IMR-90 (cell line): Measurements from ENCODE around the gene BRAF. TPM values are rescaled to one million over a fixed set of nuclear protein-coding genes. Genes with fewer than 3 reads are reported as not detected.

Source experiments
- ATAC-seq: fragments of 200-7000 bp; cut with Tn5 transposase; 2 replicates; pipeline ENCODE4 v1.9.1; 2020; ENCODE audit warnings: low read depth, mild to moderate bottlenecking, moderate library complexity
- BruUV-seq: library from RNA; stranded (reverse); fragments of 400-500 nt; replicated peaks from 2 replicates; lab custom pipeline; 2021; lab: Mats Ljungman, UMichigan
- CTCF ChIA-PET: fragments of 300-600 bp; formaldehyde crosslinking; extraction: SDS; loops from one replicate; lab custom pipeline; 2021; ENCODE audit warnings: antibody characterized with exemption; lab: Yijun Ruan, JAX
- POLR2A ChIA-PET: fragments of 300-600 bp; sonication (Branson Sonifier 250); formaldehyde crosslinking; loops from one replicate; lab custom pipeline; 2022; ENCODE audit warnings: antibody characterized with exemption; ENCODE audit not compliant: unreplicated experiment; lab: Charles Lee
- DNase-seq: peaks from one replicate; pipeline ENCODE4 v3.0.0; 2013
- H2AFZ ChIP-seq: replicated peaks from 2 replicates; pipeline ENCODE3; 2013; ENCODE audit warnings: low read length, mild to moderate bottlenecking; ENCODE audit not compliant: poor library complexity
- H2AK5ac ChIP-seq: 2 replicates; pipeline ENCODE4 v1.6.1; 2013; ENCODE audit warnings: low read depth, low read length, inconsistent platforms
- H2AK9ac ChIP-seq: replicated peaks from 2 replicates; pipeline ENCODE3; 2013; ENCODE audit warnings: mild to moderate bottlenecking, low read depth, low read length, moderate library complexity; ENCODE audit not compliant: poor library complexity
- H2BK120ac ChIP-seq: 2 replicates; pipeline ENCODE4 v1.6.1; 2013; ENCODE audit warnings: low read depth, low read length, inconsistent platforms
- H2BK15ac ChIP-seq: 3 replicates; pipeline ENCODE4 v1.6.1; 2013; ENCODE audit warnings: low read depth, low read length, inconsistent platforms
- H2BK20ac ChIP-seq: 2 replicates; pipeline ENCODE4 v1.6.1; 2013; ENCODE audit warnings: low read depth, mild to moderate bottlenecking, inconsistent platforms, low read length, moderate library complexity
- H2BK5ac ChIP-seq: 2 replicates; pipeline ENCODE4 v1.6.1; 2013; ENCODE audit warnings: mild to moderate bottlenecking, low read depth, low read length, inconsistent platforms; ENCODE audit not compliant: poor library complexity, severe bottlenecking
- H3K14ac ChIP-seq: replicated peaks from 2 replicates; pipeline ENCODE4 v1.6.1; 2013; ENCODE audit warnings: low read depth, low read length, inconsistent platforms
- H3K18ac ChIP-seq: 2 replicates; pipeline ENCODE4 v1.6.1; 2013; ENCODE audit warnings: low read depth, low read length, control low read depth
- H3K23ac ChIP-seq: 2 replicates; pipeline ENCODE4 v1.6.1; 2013; ENCODE audit warnings: low read depth, low read length, inconsistent platforms
- H3K27ac ChIP-seq: 2 replicates; pipeline ENCODE4 v1.5.1; 2013; ENCODE audit warnings: mild to moderate bottlenecking, control low read depth, low read length; ENCODE audit not compliant: insufficient read depth
- H3K27me3 ChIP-seq: 2 replicates; pipeline ENCODE4 v1.6.1; 2013; ENCODE audit warnings: low read length; ENCODE audit not compliant: control insufficient read depth, insufficient read depth
- H3K36me3 ChIP-seq: 2 replicates; pipeline ENCODE4 v1.6.1; 2013; ENCODE audit warnings: low read length, mixed read lengths; ENCODE audit not compliant: control insufficient read depth, insufficient read depth
- H3K4ac ChIP-seq: 2 replicates; pipeline ENCODE4 v1.6.1; 2013; ENCODE audit warnings: low read depth, low read length, inconsistent platforms
- H3K4me1 ChIP-seq: 2 replicates; pipeline ENCODE4 v1.6.1; 2013; ENCODE audit warnings: low read length, mixed read lengths; ENCODE audit not compliant: control insufficient read depth, insufficient read depth
- H3K4me2 ChIP-seq: 2 replicates; pipeline ENCODE4 v1.6.1; 2013; ENCODE audit warnings: low read depth, mild to moderate bottlenecking, control low read depth, low read length, moderate library complexity
- H3K4me3 ChIP-seq: 2 replicates; pipeline ENCODE4 v1.5.1; 2013; ENCODE audit warnings: low read depth, mild to moderate bottlenecking, control low read depth, low read length, moderate library complexity; ENCODE audit not compliant: insufficient read depth
- H3K56ac ChIP-seq: 2 replicates; pipeline ENCODE4 v1.6.1; 2013; ENCODE audit warnings: low read length, inconsistent platforms; ENCODE audit not compliant: insufficient read depth; ENCODE audit errors: extremely low read depth
- H3K79me1 ChIP-seq, 2 experiments: 2 replicates each; pipeline ENCODE4 v1.6.1; 2013; ENCODE audit warnings: low read length in 2 of 2, inconsistent platforms in 1 of 2, low read depth in 1 of 2
- H3K9ac ChIP-seq: 2 replicates; pipeline ENCODE4 v1.6.1; 2013; ENCODE audit warnings: low read depth, low read length, control low read depth
- H3K9me1 ChIP-seq: 2 replicates; pipeline ENCODE4 v1.6.1; 2013; ENCODE audit warnings: low read length, inconsistent platforms; ENCODE audit not compliant: insufficient read depth
- H3K9me3 ChIP-seq: 2 replicates; pipeline ENCODE4 v1.6.1; 2013; ENCODE audit warnings: low read length; ENCODE audit not compliant: control insufficient read depth, insufficient read depth
- H4K20me1 ChIP-seq: 2 replicates; pipeline ENCODE4 v1.6.1; 2013; ENCODE audit warnings: low read length, inconsistent platforms; ENCODE audit not compliant: insufficient read depth
- H4K5ac ChIP-seq: 2 replicates; pipeline ENCODE4 v1.6.1; 2013; ENCODE audit warnings: mild to moderate bottlenecking, low read depth, low read length, control low read depth
- H4K8ac ChIP-seq, 2 experiments: 2 replicates each; pipeline ENCODE4 v1.6.1; 2013; ENCODE audit warnings: low read depth in 2 of 2, low read length in 2 of 2, control low read depth in 1 of 2, inconsistent platforms in 1 of 2
- H4K91ac ChIP-seq: 2 replicates; pipeline ENCODE4 v1.6.1; 2013; ENCODE audit warnings: low read depth, low read length, inconsistent platforms; ENCODE audit not compliant: insufficient read depth
- BHLHE40 ChIP-seq: fragments of 150-350 bp; IDR thresholded peaks from 2 replicates; pipeline ENCODE4 v1.6.1; 2016; ENCODE audit warnings: mild to moderate bottlenecking, low read depth, low read length
- CEBPB ChIP-seq: IDR thresholded peaks from 2 replicates; pipeline ENCODE4 v1.6.1; 2012; ENCODE audit warnings: low read depth, low read length, improper control_type of control experiment
- CHD1 ChIP-seq: IDR thresholded peaks from 2 replicates; pipeline ENCODE4 v1.6.1; 2012; ENCODE audit warnings: low read depth, low read length, improper control_type of control experiment
- CTCF ChIP-seq: conservative IDR thresholded peaks from 2 replicates; pipeline ENCODE4 v1.5.1; 2012; ENCODE audit warnings: mild to moderate bottlenecking, low read depth, low read length, improper control_type of control experiment
- ELK1 ChIP-seq: fragments of 150-350 bp; IDR thresholded peaks from 2 replicates; pipeline ENCODE4 v1.6.1; 2016; ENCODE audit warnings: low read depth, mild to moderate bottlenecking, low read length, moderate library complexity, borderline replicate concordance
- FOS ChIP-seq: fragments of 150-350 bp; IDR thresholded peaks from 2 replicates; pipeline ENCODE4 v1.6.1; 2016; ENCODE audit warnings: low read depth, low read length
- MAFK ChIP-seq: IDR thresholded peaks from 2 replicates; pipeline ENCODE4 v1.6.1; 2012; ENCODE audit warnings: low read depth, low read length, improper control_type of control experiment
- MAZ ChIP-seq: IDR thresholded peaks from 2 replicates; pipeline ENCODE4 v1.6.1; 2012; ENCODE audit warnings: low read depth, mild to moderate bottlenecking, low read length, improper control_type of control experiment, moderate library complexity, borderline replicate concordance
- MXI1 ChIP-seq: IDR thresholded peaks from 2 replicates; pipeline ENCODE4 v1.6.1; 2012; ENCODE audit warnings: low read depth, mild to moderate bottlenecking, low read length, moderate library complexity, borderline replicate concordance
- NFE2L2 ChIP-seq: fragments of 150-350 bp; IDR thresholded peaks from 2 replicates; pipeline ENCODE4 v1.6.1; 2016; ENCODE audit warnings: low read depth, mild to moderate bottlenecking, low read length
- POLR2A ChIP-seq: IDR thresholded peaks from 2 replicates; pipeline ENCODE4 v1.6.1; 2012; ENCODE audit warnings: mild to moderate bottlenecking, low read depth, low read length
- RAD21 ChIP-seq: IDR thresholded peaks from 2 replicates; pipeline ENCODE4 v1.6.1; 2012; ENCODE audit warnings: low read length, improper control_type of control experiment
- RCOR1 ChIP-seq: IDR thresholded peaks from 2 replicates; pipeline ENCODE4 v1.6.1; 2012; ENCODE audit warnings: mild to moderate bottlenecking, low read length, improper control_type of control experiment; ENCODE audit not compliant: insufficient replicate concordance
- RFX5 ChIP-seq: IDR thresholded peaks from 2 replicates; pipeline ENCODE4 v1.8.0; 2012; ENCODE audit warnings: low read depth, mild to moderate bottlenecking, low read length, moderate library complexity
- SMC3 ChIP-seq: fragments of 150-350 bp; IDR thresholded peaks from 2 replicates; pipeline ENCODE4 v1.6.1; 2016; ENCODE audit warnings: low read depth, mild to moderate bottlenecking, antibody characterized with exemption, low read length, moderate library complexity
- USF2 ChIP-seq: fragments of 150-350 bp; IDR thresholded peaks from 2 replicates; pipeline ENCODE4 v1.6.1; 2017; ENCODE audit warnings: mild to moderate bottlenecking, antibody characterized with exemption, low read length, low read depth
- WGBS, 2 experiments: methylation state at CpG; one replicate each; pipeline versions ENCODE4 v1.1.5 to v1.1.7; 2013; ENCODE audit warnings: missing lambda C conversion rate in 2 of 2; ENCODE audit not compliant: insufficient read length in 1 of 2; ENCODE audit errors: extremely low coverage in 2 of 2; 5-methylcytosine and 5-hydroxymethylcytosine counted together
- dilution Hi-C: fragments of 300-500 bp; cut with HindIII; formaldehyde crosslinking; loops from one replicate; pipeline ENCODE4 v1.14.3; 2018; ENCODE audit warnings: low sequenced_read_pairs; ENCODE audit not compliant: unreplicated experiment
- in situ Hi-C: fragments of 300-500 bp; cut with MboI; formaldehyde crosslinking; loops from 3 replicates; pipeline ENCODE4 v1.14.3; 2019; ENCODE audit warnings: low sequenced_read_pairs, inconsistent platforms, mixed read lengths
- intact Hi-C: fragments of 100-400 bp; cut with micrococcal nuclease; formaldehyde crosslinking; loops from 2 replicates; pipeline ENCODE4 v1.10.0; 2022
- polyA plus RNA-seq, 3 experiments: library from polyadenylated mRNA; depleted of rRNA; stranded (reverse); fragments of >200 nt; gene quantifications; 2 replicates each; pipeline ENCODE4 v1.2.3, GENCODE V29; 2012; ENCODE audit warnings: low replicate concordance in 1 of 3
- total RNA-seq: library from RNA; depleted of rRNA; stranded (reverse); fragments of >200 nt; gene quantifications from 2 replicates; pipeline ENCODE4 v1.2.3, GENCODE V29; 2012

BRAF gene
- total and polyA plus RNA-seq, 2 of the 4 experiments (the other 2 are of a cell fraction): 5.7 to 12.9 TPM

GRCh38 chr7:140704205-140704604, 220.5 kb downstream of the BRAF start:
- no peaks in the 10 kb centered on the region for H3K9me3 ChIP-seq
- H2AFZ ChIP-seq: no peak overlapping the region
- H4K91ac ChIP-seq: no peak overlapping the region
- intact Hi-C loops: no loop called here
- H2BK20ac ChIP-seq: no peak overlapping the region
- H3K79me1 ChIP-seq: peaks cover 6 to 40% of the 10 kb centered on the region in 2 experiments; a peak in 2 of 4 replicates
- H4K20me1 ChIP-seq: peaks cover 4% of the 10 kb centered on the region; the same call in 1 of the 2 replicates
- H2BK15ac ChIP-seq: no peak overlapping the region
- H3K36me3 ChIP-seq: peaks cover 26% of the 10 kb centered on the region
- no peak overlapping the region for H2AK5ac ChIP-seq
- H3K4me3 ChIP-seq: no peak overlapping the region
- no peak overlapping the region for H4K5ac ChIP-seq
- no peaks in the 10 kb centered on the region for H3K27me3 ChIP-seq
- no peak overlapping the region for H2AK9ac ChIP-seq
- no peaks in the 10 kb centered on the region for H3K9me1 ChIP-seq
- DNase-seq: no peak
- no peak overlapping the region for H3K9ac ChIP-seq
- no peak overlapping the region for H3K4ac ChIP-seq
- no peak for ATAC-seq
- no peak overlapping the region for H2BK120ac ChIP-seq
- dilution Hi-C loops: no loop called here
- no peaks in the 10 kb centered on the region for H3K4me1 ChIP-seq
- H3K4me2 ChIP-seq: no peak overlapping the region
- H2BK5ac ChIP-seq: no peak overlapping the region
- no peak overlapping the region for H3K18ac ChIP-seq
- no peak overlapping the region for H4K8ac ChIP-seq
- H3K56ac ChIP-seq: no peak overlapping the region
- H3K23ac ChIP-seq: no peak overlapping the region
- CTCF ChIA-PET: no interaction called here
- WGBS, 2 experiments: no CpG with 5 or more reads among the region's 2 CpGs
- TF ChIP-seq FOS (no peak), USF2 (no peak), ELK1 (no peak), CEBPB (no peak), POLR2A (no peak), CTCF (no peak), RCOR1 (no peak), CHD1 (no peak), BHLHE40 (no peak), MXI1 (no peak), SMC3 (no peak), NFE2L2 (no peak), MAFK (no peak), RAD21 (no peak), RFX5 (no peak), MAZ (no peak)
- BruUV-seq: no TSS peak
- POLR2A ChIA-PET: no interaction called here
- no peak overlapping the region for H3K27ac ChIP-seq
- no peak overlapping the region for H3K14ac ChIP-seq
- in situ Hi-C loops: no loop called here
